ENCODE measurements around the gene UBE2D1.

Gene UBE2D1

DNA sequence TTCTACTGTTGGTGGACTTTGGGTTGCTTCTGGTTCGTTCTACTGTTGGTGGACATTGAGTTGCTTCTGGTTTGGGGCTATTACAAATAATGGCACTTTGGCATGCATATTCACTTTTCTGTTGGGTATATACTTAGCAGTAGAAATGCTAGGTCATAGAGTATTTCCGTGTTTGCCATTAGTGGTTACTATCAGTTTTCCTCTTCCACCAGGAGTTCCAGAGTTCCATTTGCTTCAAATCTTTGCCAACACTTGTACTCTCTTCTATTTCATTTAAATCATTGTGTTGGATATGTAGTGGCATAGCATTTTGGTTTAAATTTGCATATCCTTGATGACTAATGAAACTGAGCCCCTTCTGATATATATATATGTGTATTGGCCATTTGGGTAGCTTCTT is 15.2 kb downstream of the UBE2D1 start:
- no peak for DNase-seq
- no peak for ATAC-seq (ENCODE audit: insufficient read depth, low read depth)

GRCh38 chr10:58350619-58351323 is 16.0 kb downstream of the UBE2D1 start:
- no peak; the same call in 2 of the 3 replicates for ATAC-seq (ENCODE audit: insufficient read depth, low read depth)

More for the DNA sequence above, 15.2 kb downstream of the UBE2D1 start:
- no peak overlapping the region for H3K9ac ChIP-seq (ENCODE audit: low read depth, low read length)
- H3K36me3 ChIP-seq (ENCODE audit: insufficient read depth, low read length), result no peaks in the 10 kb centered on the region
- H3K79me2 ChIP-seq (ENCODE audit: insufficient read depth, low read length), result peaks cover 52% of the 10 kb centered on the region
- H3K4me2 ChIP-seq (ENCODE audit: insufficient read depth, low read length), result no peak overlapping the region
- H3K9me3 ChIP-seq (ENCODE audit: insufficient read depth, low read length, severe bottlenecking), result no peaks in the 10 kb centered on the region
- no peak for TF ChIP-seq CTCF (IDR thresholded peaks at IDR 0.05; ENCODE audit: borderline replicate concordance, extremely low read depth, low read length, poor library complexity, severe bottlenecking)
- TF ChIP-seq EZH2 (IDR thresholded peaks at IDR 0.05; ENCODE audit: borderline replicate concordance, low read depth, low read length, severe bottlenecking), result no peak
- H2AFZ ChIP-seq (ENCODE audit: low read depth, low read length), result no peak overlapping the region
- H3K27ac ChIP-seq (ENCODE audit: low read length), result no peak overlapping the region
- H4K20me1 ChIP-seq (ENCODE audit: insufficient read depth, low read length), result peaks cover 18% of the 10 kb centered on the region; the same call in 1 of the 2 replicates
- H3K27me3 ChIP-seq (ENCODE audit: insufficient read depth, low read length, poor library complexity), result no peaks in the 10 kb centered on the region
- no peaks in the 10 kb centered on the region for H3K4me1 ChIP-seq (ENCODE audit: insufficient read depth, low read length)
- H3K4me3 ChIP-seq (ENCODE audit: low read depth in 1 of 2, low read length in 2 of 2), result no peak overlapping the region

DNA sequence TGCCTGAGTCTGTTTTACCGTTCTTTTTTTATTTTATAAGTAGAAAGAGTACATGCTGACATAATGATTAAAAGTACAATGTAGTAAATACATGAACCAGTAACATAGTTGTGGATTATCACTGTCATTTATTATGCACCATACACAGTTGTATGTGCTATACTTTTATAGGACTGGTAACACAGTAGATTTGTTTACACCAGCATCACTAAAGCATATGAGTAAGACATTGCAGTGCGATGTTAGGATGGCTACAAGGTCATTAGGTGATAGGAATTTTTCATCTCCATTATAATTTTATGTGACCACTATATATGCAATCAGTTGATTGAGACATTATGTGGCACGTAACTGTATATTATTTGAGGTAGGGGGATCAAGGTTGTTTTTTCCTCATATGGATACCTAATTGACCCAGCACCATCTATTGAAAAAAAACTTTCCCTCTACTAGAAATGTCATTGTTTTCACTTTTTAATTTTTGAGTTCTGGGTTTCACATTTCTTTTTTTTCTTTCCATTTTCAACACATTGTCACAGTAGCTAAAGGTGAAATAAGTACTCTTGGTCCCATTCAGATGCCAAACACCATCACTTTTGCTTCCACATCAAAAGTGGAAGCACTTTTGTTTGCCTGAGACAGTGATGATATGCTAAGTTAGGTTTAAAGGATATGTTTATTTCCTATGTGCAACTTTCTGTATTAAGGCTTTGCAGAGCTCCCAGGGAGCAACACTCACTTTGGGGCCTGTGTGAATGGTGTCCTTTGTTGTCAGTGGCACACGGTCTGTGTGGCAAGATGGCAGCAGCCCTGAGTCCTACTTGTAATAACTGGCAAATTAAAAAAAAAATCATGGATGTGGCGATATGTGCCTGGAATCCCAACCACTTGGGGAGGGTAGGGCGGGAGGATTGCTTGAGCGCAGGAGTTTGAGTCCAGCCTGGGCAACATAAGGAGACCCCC is 17.1 kb downstream of the UBE2D1 start:
- Histone ChIP-seq H4K20me1 (ENCODE audit: insufficient read depth, low read length) (peaks cover 15% of the 10 kb centered on the region; the same call in 1 of the 2 replicates), H3K4me1 (ENCODE audit: insufficient read depth, low read length) (no peaks in the 10 kb centered on the region), H3K79me2 (ENCODE audit: insufficient read depth, low read length) (peaks cover 44% of the 10 kb centered on the region), H3K36me3 (ENCODE audit: insufficient read depth, low read length) (no peaks in the 10 kb centered on the region), H3K27me3 (ENCODE audit: insufficient read depth, low read length, poor library complexity) (no peaks in the 10 kb centered on the region), H3K9me3 (ENCODE audit: insufficient read depth, low read length, severe bottlenecking) (no peaks in the 10 kb centered on the region), H3K9ac (ENCODE audit: low read depth, low read length) (no peak overlapping the region), H3K4me3 (ENCODE audit: low read depth in 1 of 2, low read length in 2 of 2) (no peak overlapping the region), H3K4me2 (ENCODE audit: insufficient read depth, low read length) (no peak overlapping the region), H2AFZ (ENCODE audit: low read depth, low read length) (no peak overlapping the region), H3K27ac (ENCODE audit: low read length) (no peak overlapping the region)
- DNase-seq, result no peak
- no peak for ATAC-seq (ENCODE audit: insufficient read depth, low read depth)
- TF ChIP-seq EZH2 (IDR thresholded peaks at IDR 0.05; ENCODE audit: borderline replicate concordance, low read depth, low read length, severe bottlenecking) (no peak), CTCF (IDR thresholded peaks at IDR 0.05; ENCODE audit: borderline replicate concordance, extremely low read depth, low read length, poor library complexity, severe bottlenecking) (no peak)

More at GRCh38 chr10:58350619-58351323, 16.0 kb downstream of the UBE2D1 start:
- Histone ChIP-seq H3K9me3 (ENCODE audit: insufficient read depth, low read length, severe bottlenecking) (no peaks in the 10 kb centered on the region), H2AFZ (ENCODE audit: low read depth, low read length) (no peak overlapping the region), H3K27ac (ENCODE audit: low read length) (no peak overlapping the region), H3K27me3 (ENCODE audit: insufficient read depth, low read length, poor library complexity) (no peaks in the 10 kb centered on the region), H3K4me2 (ENCODE audit: insufficient read depth, low read length) (no peak overlapping the region), H3K4me3 (ENCODE audit: low read depth in 1 of 2, low read length in 2 of 2) (no peak overlapping the region), H3K9ac (ENCODE audit: low read depth, low read length) (no peak overlapping the region), H3K79me2 (ENCODE audit: insufficient read depth, low read length) (peaks cover 47% of the 10 kb centered on the region), H3K4me1 (ENCODE audit: insufficient read depth, low read length) (no peaks in the 10 kb centered on the region), H3K36me3 (ENCODE audit: insufficient read depth, low read length) (no peaks in the 10 kb centered on the region), H4K20me1 (ENCODE audit: insufficient read depth, low read length) (peaks cover 15% of the 10 kb centered on the region; the same call in 1 of the 2 replicates)
- no peak for TF ChIP-seq CTCF (IDR thresholded peaks at IDR 0.05; ENCODE audit: borderline replicate concordance, extremely low read depth, low read length, poor library complexity, severe bottlenecking)
- no peak for TF ChIP-seq EZH2 (IDR thresholded peaks at IDR 0.05; ENCODE audit: borderline replicate concordance, low read depth, low read length, severe bottlenecking)
- no peak for DNase-seq

Data from DND-41 (cell line).